Hepatocyte (in vitro differentiated cells): ENCODE data around the gene EIF4E1B. TPM values are rescaled to one million over a fixed set of nuclear protein-coding genes. Genes with fewer than 3 reads are reported as not detected.

ENCODE experiments used
- DNase-seq: peaks from one replicate; pipeline ENCODE4 v3.0.0-alpha.2; 2016; ENCODE audit warnings: low spot score
- H2AFZ ChIP-seq: fragments of 200-600 bp; sonication (generic); 2 replicates; pipeline ENCODE4 v1.6.0; 2016; ENCODE audit warnings: antibody characterized with exemption, mild to moderate bottlenecking
- H3K27ac ChIP-seq: fragments of 200-600 bp; sonication (generic); 2 replicates; pipeline ENCODE4 v1.5.1; 2016; ENCODE audit warnings: mild to moderate bottlenecking
- H3K27me3 ChIP-seq: fragments of 200-600 bp; sonication (generic); 2 replicates; pipeline ENCODE4 v1.6.1; 2016
- H3K36me3 ChIP-seq: fragments of 200-600 bp; sonication (generic); replicated peaks from 2 replicates; pipeline ENCODE4 v1.5.1; 2016; ENCODE audit warnings: low read depth; ENCODE audit not compliant: insufficient read depth
- H3K4me1 ChIP-seq: fragments of 200-600 bp; sonication (generic); 2 replicates; pipeline ENCODE4 v1.5.1; 2016; ENCODE audit warnings: mild to moderate bottlenecking, moderate library complexity; ENCODE audit not compliant: insufficient read depth
- H3K4me2 ChIP-seq: fragments of 200-600 bp; sonication (generic); 2 replicates; pipeline ENCODE4 v1.6.0; 2016
- H3K4me3 ChIP-seq: fragments of 200-600 bp; sonication (generic); 2 replicates; pipeline ENCODE4 v1.5.1; 2016; ENCODE audit warnings: mild to moderate bottlenecking
- H3K79me2 ChIP-seq: fragments of 200-600 bp; sonication (generic); 2 replicates; pipeline ENCODE4 v1.6.0; 2017; ENCODE audit warnings: mild to moderate bottlenecking
- H3K9me2 ChIP-seq: fragments of 200-600 bp; sonication (generic); replicated peaks from 2 replicates; pipeline ENCODE4 v1.6.0; 2017; ENCODE audit warnings: mild to moderate bottlenecking; ENCODE audit not compliant: insufficient read depth
- H3K9me3 ChIP-seq: fragments of 200-600 bp; sonication (generic); 2 replicates; pipeline ENCODE4 v1.5.1; 2016; ENCODE audit warnings: low read depth, mild to moderate bottlenecking
- H4K20me1 ChIP-seq: fragments of 200-600 bp; sonication (generic); 2 replicates; pipeline ENCODE4 v1.6.0; 2016; ENCODE audit warnings: mild to moderate bottlenecking; ENCODE audit not compliant: insufficient read depth, poor library complexity, severe bottlenecking
- EZH2 ChIP-seq: fragments of 200-600 bp; sonication (generic); IDR thresholded peaks from 2 replicates; pipeline ENCODE4 v1.6.1; 2016; ENCODE audit warnings: antibody characterized with exemption, mild to moderate bottlenecking, borderline replicate concordance
- EZH2phosphoT487 ChIP-seq: fragments of 200-600 bp; sonication (generic); IDR thresholded peaks from one replicate; pipeline ENCODE4 v1.6.1; 2018; ENCODE audit warnings: antibody characterized with exemption, mild to moderate bottlenecking, low read depth, moderate library complexity; ENCODE audit not compliant: unreplicated experiment, severe bottlenecking
- WGBS: methylation state at CpG from one replicate; pipeline ENCODE4 v1.1.6; 2016; ENCODE audit warnings: low lambda C conversion rate; ENCODE audit errors: missing lambda C conversion rate; 5-methylcytosine and 5-hydroxymethylcytosine counted together
- polyA plus RNA-seq: library from polyadenylated mRNA; unstranded; fragments of >200 nt; fragmentation: Nextera tagmentation; extraction: Ambion mirVana; gene quantifications from 2 replicates; pipeline ENCODE4 v1.2.1, GENCODE V29; 2016
- total RNA-seq: library from RNA; depleted of rRNA; stranded (reverse); fragments of >200 nt; gene quantifications from 2 replicates; pipeline ENCODE4 v1.2.3, GENCODE V29; 2014
- TF ChIP-seq, protein P1 (sequence below): fragments of 200-600 bp; sonication (generic); IDR thresholded peaks from 2 replicates; pipeline ENCODE4 v1.5.1; 2016; ENCODE audit warnings: antibody characterized with exemption, mild to moderate bottlenecking; ENCODE audit not compliant: poor library complexity

The EIF4E1B gene, protein sequence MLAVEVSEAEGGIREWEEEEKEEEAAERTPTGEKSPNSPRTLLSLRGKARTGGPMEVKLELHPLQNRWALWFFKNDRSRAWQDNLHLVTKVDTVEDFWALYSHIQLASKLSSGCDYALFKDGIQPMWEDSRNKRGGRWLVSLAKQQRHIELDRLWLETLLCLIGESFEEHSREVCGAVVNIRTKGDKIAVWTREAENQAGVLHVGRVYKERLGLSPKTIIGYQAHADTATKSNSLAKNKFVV
- total RNA-seq = not detected in 2 replicates
- not detected in 2 replicates for polyA plus RNA-seq

DNA sequence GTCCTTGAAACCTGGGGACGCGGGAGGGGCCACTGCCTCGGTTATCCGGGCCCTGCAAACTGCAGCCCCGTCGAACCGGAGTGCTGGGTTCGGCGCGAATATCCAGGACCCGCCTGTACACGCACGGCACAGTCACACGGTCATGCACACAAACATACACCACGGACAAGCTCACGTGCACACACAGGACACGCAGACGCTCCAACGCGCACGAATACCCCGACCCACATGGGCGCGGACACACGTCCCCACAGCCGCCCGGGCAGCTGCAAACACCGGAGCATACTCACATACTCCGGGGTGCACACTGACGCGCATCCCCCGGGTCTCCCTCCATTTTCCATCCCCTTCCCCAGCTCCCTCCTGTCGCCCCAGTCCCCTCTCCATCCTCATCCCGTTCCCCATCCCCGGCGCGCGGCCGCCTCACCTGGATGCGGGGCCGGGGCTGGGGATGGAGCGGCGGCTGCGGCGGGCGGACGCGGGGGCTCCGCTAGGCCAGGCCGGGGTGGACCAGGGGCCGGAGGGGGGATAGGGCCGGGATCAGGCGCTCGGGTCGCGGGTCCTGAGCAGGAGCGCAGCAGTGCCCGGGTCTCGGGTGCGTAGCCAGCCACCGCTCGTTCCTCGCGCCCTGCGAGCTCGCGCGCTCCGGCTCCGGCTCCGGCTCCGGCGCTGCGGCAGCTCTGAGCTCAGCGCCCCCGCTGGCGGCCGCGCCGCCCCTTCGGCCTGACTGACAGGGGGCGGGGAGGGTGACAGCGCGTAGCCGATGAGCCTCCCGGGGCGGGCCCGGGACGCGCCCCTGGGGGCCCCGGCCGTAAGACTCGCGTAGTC lies at the start of gene EIF4E1B, which contains the start of gene SNCB:
Gene EIF4E1B (plus strand): TSS at position 823 of the 828 bp plus-strand sequence. CDS start 12,113 bp downstream, outside the sequence.
Gene SNCB (minus strand): TSS at position 682 of the 828 bp plus-strand sequence. CDS start 880 bp downstream, outside the sequence.
- no peaks in the 10 kb centered on the region for H4K20me1 ChIP-seq
- no peak within 1 kb of the TSS for H3K27ac ChIP-seq
- no peaks in the 10 kb centered on the region for H3K79me2 ChIP-seq
- H3K9me3 ChIP-seq = no peaks in the 10 kb centered on the region
- WGBS = 1% methylated on average over 72 of the region's 94 CpGs
- peak within 1 kb of the TSS; percentile 97 for H3K4me2 ChIP-seq
- no peaks in the 10 kb centered on the region for H3K4me1 ChIP-seq
- peak; percentile 72 for DNase-seq
- no peaks in the 10 kb centered on the region for H3K36me3 ChIP-seq
- no peaks in the 10 kb centered on the region for H3K9me2 ChIP-seq
- peak; percentile 92 for TF ChIP-seq EZH2
- TF ChIP-seq, protein P1, sequence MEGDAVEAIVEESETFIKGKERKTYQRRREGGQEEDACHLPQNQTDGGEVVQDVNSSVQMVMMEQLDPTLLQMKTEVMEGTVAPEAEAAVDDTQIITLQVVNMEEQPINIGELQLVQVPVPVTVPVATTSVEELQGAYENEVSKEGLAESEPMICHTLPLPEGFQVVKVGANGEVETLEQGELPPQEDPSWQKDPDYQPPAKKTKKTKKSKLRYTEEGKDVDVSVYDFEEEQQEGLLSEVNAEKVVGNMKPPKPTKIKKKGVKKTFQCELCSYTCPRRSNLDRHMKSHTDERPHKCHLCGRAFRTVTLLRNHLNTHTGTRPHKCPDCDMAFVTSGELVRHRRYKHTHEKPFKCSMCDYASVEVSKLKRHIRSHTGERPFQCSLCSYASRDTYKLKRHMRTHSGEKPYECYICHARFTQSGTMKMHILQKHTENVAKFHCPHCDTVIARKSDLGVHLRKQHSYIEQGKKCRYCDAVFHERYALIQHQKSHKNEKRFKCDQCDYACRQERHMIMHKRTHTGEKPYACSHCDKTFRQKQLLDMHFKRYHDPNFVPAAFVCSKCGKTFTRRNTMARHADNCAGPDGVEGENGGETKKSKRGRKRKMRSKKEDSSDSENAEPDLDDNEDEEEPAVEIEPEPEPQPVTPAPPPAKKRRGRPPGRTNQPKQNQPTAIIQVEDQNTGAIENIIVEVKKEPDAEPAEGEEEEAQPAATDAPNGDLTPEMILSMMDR = no peak
- TF ChIP-seq EZH2phosphoT487 = peak; percentile 21
- peak within 1 kb of the TSS; percentile 66 for H2AFZ ChIP-seq
- H3K27me3 ChIP-seq = peaks cover 84% of the 10 kb centered on the region
- peak within 1 kb of the TSS; percentile 52 for H3K4me3 ChIP-seq

DNA sequence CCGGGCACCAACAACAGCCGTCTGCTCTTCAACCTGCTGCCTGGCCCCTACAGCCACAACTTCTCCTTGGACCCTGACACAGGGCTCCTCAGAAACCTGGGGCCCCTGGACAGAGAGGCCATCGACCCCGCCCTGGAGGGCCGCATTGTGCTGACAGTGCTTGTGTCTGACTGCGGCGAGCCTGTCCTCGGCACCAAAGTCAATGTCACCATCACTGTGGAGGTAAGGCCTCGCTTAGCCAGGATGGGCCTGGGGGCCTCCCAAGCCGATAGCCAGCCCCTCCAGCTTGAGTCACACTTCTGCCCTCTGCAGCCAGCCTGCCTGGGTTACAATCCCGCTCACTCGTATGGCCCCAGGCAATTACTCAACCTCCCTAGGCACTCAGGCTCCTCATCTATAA lies 49.1 kb upstream of the EIF4E1B start:
- Histone ChIP-seq H3K9me2 (no peaks in the 10 kb centered on the region), H4K20me1 (no peaks in the 10 kb centered on the region), H3K79me2 (no peaks in the 10 kb centered on the region), H3K4me3 (no peak overlapping the region), H2AFZ (no peak overlapping the region), H3K27me3 (no peaks in the 10 kb centered on the region), H3K36me3 (no peaks in the 10 kb centered on the region), H3K27ac (no peak overlapping the region), H3K4me2 (no peak overlapping the region), H3K4me1 (no peaks in the 10 kb centered on the region), H3K9me3 (no peaks in the 10 kb centered on the region)
- TF ChIP-seq EZH2phosphoT487 = no peak
- no peak for DNase-seq
- 90% methylated on average over 12 of the region's 12 CpGs for WGBS

DNA sequence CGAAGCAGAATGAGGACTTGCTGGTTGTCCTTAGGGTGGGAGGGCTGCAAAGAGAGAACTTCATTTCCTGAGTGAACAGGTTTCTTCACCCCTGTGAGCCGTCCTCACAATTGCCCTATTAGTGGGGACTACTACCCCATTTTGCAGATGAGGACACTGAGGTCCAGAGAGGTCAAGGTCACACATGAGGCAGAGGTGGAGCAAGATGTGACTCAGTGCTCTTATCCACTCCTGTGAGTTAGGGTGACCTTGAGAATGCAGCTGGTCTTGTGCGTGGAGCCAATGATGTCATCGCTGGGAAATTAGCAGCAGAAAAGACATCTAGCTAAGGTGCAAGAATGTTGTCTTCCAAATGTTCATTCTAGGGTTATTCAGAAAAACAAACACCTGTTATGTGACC lies 47.4 kb upstream of the EIF4E1B start:
- TF ChIP-seq EZH2phosphoT487 (no peak), EZH2 (no peak)
- TF ChIP-seq, protein P1 = no peak
- no peaks in the 10 kb centered on the region for H3K36me3 ChIP-seq

DNA sequence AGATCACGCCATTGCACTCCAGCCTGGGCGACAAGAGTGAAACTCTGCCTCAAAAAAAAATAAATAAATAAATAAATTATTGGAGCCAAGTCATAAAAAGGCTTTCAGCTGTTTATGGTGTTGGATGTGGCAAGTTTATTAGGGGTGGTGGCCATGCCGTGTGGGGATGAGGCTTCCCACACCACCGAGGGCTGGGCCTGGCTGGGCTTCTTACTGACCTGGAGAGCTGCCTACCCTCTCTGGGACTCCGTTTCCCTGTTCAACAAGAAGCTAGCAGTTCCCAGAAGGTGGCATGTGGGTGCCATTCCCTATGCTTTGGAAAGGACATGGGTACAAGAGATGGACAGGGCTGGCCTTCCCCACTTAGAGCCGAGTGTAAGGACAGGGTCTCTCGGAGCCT lies 43.1 kb upstream of the EIF4E1B start:
- TF ChIP-seq EZH2 (no peak), EZH2phosphoT487 (no peak)
- TF ChIP-seq, protein P1 = no peak
- no peak overlapping the region for H3K27ac ChIP-seq
- H3K9me2 ChIP-seq = no peaks in the 10 kb centered on the region
- H3K4me3 ChIP-seq = no peak overlapping the region
- no peaks in the 10 kb centered on the region for H3K36me3 ChIP-seq
- no peaks in the 10 kb centered on the region for H4K20me1 ChIP-seq
- H3K9me3 ChIP-seq = no peaks in the 10 kb centered on the region
- no peaks in the 10 kb centered on the region for H3K4me1 ChIP-seq
- H3K27me3 ChIP-seq = no peaks in the 10 kb centered on the region
- DNase-seq = no peak
- 85% methylated on average over 7 of the region's 7 CpGs for WGBS
- no peak overlapping the region for H3K4me2 ChIP-seq
- no peaks in the 10 kb centered on the region for H3K79me2 ChIP-seq
- H2AFZ ChIP-seq = no peak overlapping the region

More for the DNA sequence above, 47.4 kb upstream of the EIF4E1B start:
- Histone ChIP-seq H3K27ac (no peak overlapping the region), H3K4me3 (no peak overlapping the region), H3K79me2 (no peaks in the 10 kb centered on the region), H3K4me2 (no peak overlapping the region), H3K9me3 (no peaks in the 10 kb centered on the region), H3K27me3 (no peaks in the 10 kb centered on the region), H4K20me1 (no peaks in the 10 kb centered on the region), H2AFZ (no peak overlapping the region), H3K4me1 (no peaks in the 10 kb centered on the region), H3K9me2 (no peaks in the 10 kb centered on the region)
- WGBS = 89% methylated on average over 4 of the region's 4 CpGs
- DNase-seq = no peak
